GM23248 (cell line): ENCODE measurements around the gene MISP3.

ENCODE experiments used
- EZH2 ChIP-seq: fragments of 200-600 bp; sonication (generic); IDR thresholded peaks from 2 replicates; pipeline ENCODE4 v1.6.1; 2018; ENCODE audit warnings: antibody characterized with exemption, mild to moderate bottlenecking; ENCODE audit not compliant: insufficient read depth, poor library complexity, severe bottlenecking
- EZH2phosphoT487 ChIP-seq: fragments of 200-600 bp; sonication (generic); IDR thresholded peaks from 2 replicates; pipeline ENCODE4 v1.6.1; 2018; ENCODE audit warnings: antibody characterized with exemption, moderate library complexity, mild to moderate bottlenecking, low read depth; ENCODE audit not compliant: insufficient read depth

- no peak for TF ChIP-seq EZH2phosphoT487
- no peak for TF ChIP-seq EZH2
Measured at GRCh38 chr19:14114854-14115253, 42.3 kb downstream of the MISP3 start.
